Measurements from ENCODE around the gene RGL4. TPM values are rescaled to one million over a fixed set of nuclear protein-coding genes. Genes with fewer than 3 reads are reported as not detected.

RGL4 gene
- total RNA-seq, 1 donor from 2014 or later, result not detected

GRCh38 chr22:23691748-23692423 is 1.1 kb downstream of the RGL4 start:
- Histone ChIP-seq H3K27me3 (ENCODE audit: insufficient read depth, low read length) (no peaks in the 10 kb centered on the region), H3K4me1 (ENCODE audit: insufficient read depth, low read length) (peaks cover 6% of the 10 kb centered on the region), H3K9me3 (ENCODE audit: insufficient read depth, low read depth, low read length) (no peaks in the 10 kb centered on the region), H2AFZ (ENCODE audit: low read depth, low read length) (no peak overlapping the region), H3K9ac (ENCODE audit: low read length) (no peak overlapping the region), H3K27ac (ENCODE audit: low read depth, low read length) (no peak overlapping the region), H3K4me2 (ENCODE audit: low read length) (no peak overlapping the region), H3K4me3 (ENCODE audit: insufficient read depth, low read depth, low read length) (no peak overlapping the region), H3K79me2 (ENCODE audit: insufficient read depth, low read length) (no peaks in the 10 kb centered on the region), H4K20me1 (ENCODE audit: insufficient read depth, low read length) (peaks cover 12% of the 10 kb centered on the region), H3K36me3 (ENCODE audit: insufficient read depth, low read length) (peaks cover 6% of the 10 kb centered on the region)
- DNase-seq (ENCODE audit: low read depth) (no peak), FAIRE-seq (no peak)
- Mint-ChIP-seq H3K36me3 (ENCODE audit: low read depth, unreplicated experiment) (peaks cover 31% of the 10 kb centered on the region), H3K4me3 (ENCODE audit: unreplicated experiment) (no peak overlapping the region), H3K27ac (ENCODE audit: unreplicated experiment) (no peak overlapping the region), H3K9me3 (ENCODE audit: unreplicated experiment) (peaks cover under 1% of the 10 kb centered on the region), H3K4me1 (ENCODE audit: low read depth, unreplicated experiment) (peaks cover 2% of the 10 kb centered on the region), H3K27me3 (ENCODE audit: low read depth, unreplicated experiment) (no peaks in the 10 kb centered on the region)
- TF ChIP-seq CTCF (IDR thresholded peaks at IDR 0.05; ENCODE audit: insufficient read depth, low read depth, low read length) (no peak), EZH2 (IDR thresholded peaks at IDR 0.05; ENCODE audit: insufficient read depth, low read length) (no peak)

- peaks cover 6% of the 10 kb centered on the region for H3K36me3 ChIP-seq (ENCODE audit: insufficient read depth, low read length)
Measured at GRCh38 chr22:23692598-23693291, 1.9 kb downstream of the RGL4 start.

GRCh38 chr22:23693979-23694680 is 3.3 kb downstream of the RGL4 start:
- no peak overlapping the region for H3K27ac Mint-ChIP-seq (ENCODE audit: unreplicated experiment)
- TF ChIP-seq CTCF (IDR thresholded peaks at IDR 0.05; ENCODE audit: insufficient read depth, low read depth, low read length), result no peak
- no peak for TF ChIP-seq EZH2 (IDR thresholded peaks at IDR 0.05; ENCODE audit: insufficient read depth, low read length)
- H3K36me3 Mint-ChIP-seq (ENCODE audit: low read depth, unreplicated experiment), result peaks cover 31% of the 10 kb centered on the region
- no peak overlapping the region for H3K27ac ChIP-seq (ENCODE audit: low read depth, low read length)
- H3K9ac ChIP-seq (ENCODE audit: low read length), result no peak overlapping the region
- H3K27me3 ChIP-seq (ENCODE audit: insufficient read depth, low read length), result no peaks in the 10 kb centered on the region
- peaks cover 6% of the 10 kb centered on the region for H3K36me3 ChIP-seq (ENCODE audit: insufficient read depth, low read length)
- H3K79me2 ChIP-seq (ENCODE audit: insufficient read depth, low read length), result no peaks in the 10 kb centered on the region
- DNase-seq (ENCODE audit: low read depth), result no peak
- H4K20me1 ChIP-seq (ENCODE audit: insufficient read depth, low read length), result peaks cover 19% of the 10 kb centered on the region
- no peaks in the 10 kb centered on the region for H3K27me3 Mint-ChIP-seq (ENCODE audit: low read depth, unreplicated experiment)
- H3K4me3 Mint-ChIP-seq (ENCODE audit: unreplicated experiment), result no peak overlapping the region
- peaks cover 2% of the 10 kb centered on the region for H3K4me1 Mint-ChIP-seq (ENCODE audit: low read depth, unreplicated experiment)
- no peak overlapping the region for H3K4me2 ChIP-seq (ENCODE audit: low read length)
- no peak overlapping the region for H3K4me3 ChIP-seq (ENCODE audit: insufficient read depth, low read depth, low read length)
- H3K4me1 ChIP-seq (ENCODE audit: insufficient read depth, low read length), result peaks cover 6% of the 10 kb centered on the region
- H3K9me3 ChIP-seq (ENCODE audit: insufficient read depth, low read depth, low read length), result no peaks in the 10 kb centered on the region
- no peaks in the 10 kb centered on the region for H3K9me3 Mint-ChIP-seq (ENCODE audit: unreplicated experiment)
- FAIRE-seq, result no peak
- no peak overlapping the region for H2AFZ ChIP-seq (ENCODE audit: low read depth, low read length)

More at GRCh38 chr22:23692598-23693291, 1.9 kb downstream of the RGL4 start:
- H3K4me1 Mint-ChIP-seq (ENCODE audit: low read depth, unreplicated experiment), result peaks cover 2% of the 10 kb centered on the region
- H3K9me3 Mint-ChIP-seq (ENCODE audit: unreplicated experiment), result no peaks in the 10 kb centered on the region
- no peak overlapping the region for H3K27ac Mint-ChIP-seq (ENCODE audit: unreplicated experiment)
- Histone ChIP-seq H3K4me1 (ENCODE audit: insufficient read depth, low read length) (peaks cover 6% of the 10 kb centered on the region), H4K20me1 (ENCODE audit: insufficient read depth, low read length) (peaks cover 14% of the 10 kb centered on the region), H3K4me3 (ENCODE audit: insufficient read depth, low read depth, low read length) (no peak overlapping the region), H2AFZ (ENCODE audit: low read depth, low read length) (no peak overlapping the region), H3K9me3 (ENCODE audit: insufficient read depth, low read depth, low read length) (no peaks in the 10 kb centered on the region), H3K4me2 (ENCODE audit: low read length) (no peak overlapping the region), H3K79me2 (ENCODE audit: insufficient read depth, low read length) (no peaks in the 10 kb centered on the region), H3K27me3 (ENCODE audit: insufficient read depth, low read length) (no peaks in the 10 kb centered on the region), H3K9ac (ENCODE audit: low read length) (no peak overlapping the region), H3K27ac (ENCODE audit: low read depth, low read length) (no peak overlapping the region)
- no peak for TF ChIP-seq EZH2 (IDR thresholded peaks at IDR 0.05; ENCODE audit: insufficient read depth, low read length)
- FAIRE-seq, result no peak
- H3K36me3 Mint-ChIP-seq (ENCODE audit: low read depth, unreplicated experiment), result peaks cover 31% of the 10 kb centered on the region
- no peak overlapping the region for H3K4me3 Mint-ChIP-seq (ENCODE audit: unreplicated experiment)
- no peak for DNase-seq (ENCODE audit: low read depth)
- no peaks in the 10 kb centered on the region for H3K27me3 Mint-ChIP-seq (ENCODE audit: low read depth, unreplicated experiment)

Measured in astrocyte (in vitro differentiated cells and primary cell).